ENCODE results near the gene UGT1A10.
"Not testable (repeated sequence)": the region's sequence is repeated elsewhere in the genome, so short reads cannot be mapped to it uniquely, and the experiment has no call there.

The UGT1A10 gene

GRCh38 chr2:233655043-233655442 is 18.8 kb downstream of the UGT1A10 start:
- no peak for TF ChIP-seq CTCF (IDR thresholded peaks at IDR 0.05; ENCODE audit: low read depth, low read length)
- H3K4me3 ChIP-seq (ENCODE audit: low read depth, low read length) = no peak overlapping the region
- no peak for DNase-seq (ENCODE audit: low read depth, low spot score)
- in situ Hi-C loops (cut with HindIII; ENCODE audit: low sequenced_read_pairs) = no loop called here

GRCh38 chr2:233655943-233656342 is 19.7 kb downstream of the UGT1A10 start:
- DNase-seq (ENCODE audit: low read depth, low spot score); H3K4me3 ChIP-seq (ENCODE audit: low read depth, low read length); in situ Hi-C loops (cut with HindIII; ENCODE audit: low sequenced_read_pairs): not testable (repeated sequence)

- TF ChIP-seq CTCF (IDR thresholded peaks at IDR 0.05; ENCODE audit: low read depth, low read length) = no peak
- no peak overlapping the region for H3K4me3 ChIP-seq (ENCODE audit: low read depth, low read length)
- no peak for DNase-seq (ENCODE audit: low read depth, low spot score)
- in situ Hi-C loops (cut with HindIII; ENCODE audit: low sequenced_read_pairs) = no loop called here
Observed at GRCh38 chr2:233656443-233656842, 20.2 kb downstream of the UGT1A10 start.

GRCh38 chr2:233658610-233659009 is 22.4 kb downstream of the UGT1A10 start:
- in situ Hi-C loops (cut with HindIII; ENCODE audit: low sequenced_read_pairs) = no loop called here
- TF ChIP-seq CTCF (IDR thresholded peaks at IDR 0.05; ENCODE audit: low read depth, low read length) = no peak
- no peak overlapping the region for H3K4me3 ChIP-seq (ENCODE audit: low read depth, low read length)
- no peak for DNase-seq (ENCODE audit: low read depth, low spot score)

- in situ Hi-C loops (cut with HindIII; ENCODE audit: low sequenced_read_pairs) = no loop called here
- no peak overlapping the region for H3K4me3 ChIP-seq (ENCODE audit: low read depth, low read length)
- no peak for DNase-seq (ENCODE audit: low read depth, low spot score)
- TF ChIP-seq CTCF (IDR thresholded peaks at IDR 0.05; ENCODE audit: low read depth, low read length) = no peak
Observed at GRCh38 chr2:233663911-233664310, 27.7 kb downstream of the UGT1A10 start.

GRCh38 chr2:233668605-233669260 is 32.5 kb downstream of the UGT1A10 start:
- in situ Hi-C loops (cut with HindIII; ENCODE audit: low sequenced_read_pairs) = no loop called here
- DNase-seq (ENCODE audit: low read depth, low spot score) = no peak
- H3K4me3 ChIP-seq (ENCODE audit: low read depth, low read length) = no peak overlapping the region
- TF ChIP-seq CTCF (IDR thresholded peaks at IDR 0.05; ENCODE audit: low read depth, low read length) = no peak

GRCh38 chr2:233671290-233672161 is 35.3 kb downstream of the UGT1A10 start, which contains the start of gene UGT1A9:
Gene UGT1A9 (plus strand): TSS chr2:233671898. CDS start chr2:233671935, 37 bp downstream.
- no peak for TF ChIP-seq CTCF (IDR thresholded peaks at IDR 0.05; ENCODE audit: low read depth, low read length)
- DNase-seq (ENCODE audit: low read depth, low spot score) = no peak
- in situ Hi-C loops (cut with HindIII; ENCODE audit: low sequenced_read_pairs) = no loop called here
- no peak within 1 kb of the TSS for H3K4me3 ChIP-seq (ENCODE audit: low read depth, low read length)
